Rectal smooth muscle tissue (tissue), 1 donor: ENCODE measurements around the gene C18orf63.

Source experiments
- H3K27ac ChIP-seq: one replicate; pipeline ENCODE4 v1.7.0; 2013; ENCODE audit warnings: low read depth, low read length, inconsistent platforms
- H3K27me3 ChIP-seq: one replicate; pipeline ENCODE4 v1.7.0; 2013; ENCODE audit warnings: low read length; ENCODE audit not compliant: control insufficient read depth, insufficient read depth
- H3K36me3 ChIP-seq: one replicate; pipeline ENCODE4 v1.7.0; 2013; ENCODE audit warnings: low read length; ENCODE audit not compliant: control insufficient read depth, insufficient read depth
- H3K4me1 ChIP-seq: one replicate; pipeline ENCODE4 v1.7.0; 2013; ENCODE audit warnings: low read length; ENCODE audit not compliant: control insufficient read depth, insufficient read depth
- H3K4me3 ChIP-seq: one replicate; pipeline ENCODE4 v1.7.0; 2013; ENCODE audit warnings: low read length
- H3K9ac ChIP-seq: one replicate; pipeline ENCODE4 v1.7.0; 2013; ENCODE audit warnings: low read length

Gene C18orf63

DNA sequence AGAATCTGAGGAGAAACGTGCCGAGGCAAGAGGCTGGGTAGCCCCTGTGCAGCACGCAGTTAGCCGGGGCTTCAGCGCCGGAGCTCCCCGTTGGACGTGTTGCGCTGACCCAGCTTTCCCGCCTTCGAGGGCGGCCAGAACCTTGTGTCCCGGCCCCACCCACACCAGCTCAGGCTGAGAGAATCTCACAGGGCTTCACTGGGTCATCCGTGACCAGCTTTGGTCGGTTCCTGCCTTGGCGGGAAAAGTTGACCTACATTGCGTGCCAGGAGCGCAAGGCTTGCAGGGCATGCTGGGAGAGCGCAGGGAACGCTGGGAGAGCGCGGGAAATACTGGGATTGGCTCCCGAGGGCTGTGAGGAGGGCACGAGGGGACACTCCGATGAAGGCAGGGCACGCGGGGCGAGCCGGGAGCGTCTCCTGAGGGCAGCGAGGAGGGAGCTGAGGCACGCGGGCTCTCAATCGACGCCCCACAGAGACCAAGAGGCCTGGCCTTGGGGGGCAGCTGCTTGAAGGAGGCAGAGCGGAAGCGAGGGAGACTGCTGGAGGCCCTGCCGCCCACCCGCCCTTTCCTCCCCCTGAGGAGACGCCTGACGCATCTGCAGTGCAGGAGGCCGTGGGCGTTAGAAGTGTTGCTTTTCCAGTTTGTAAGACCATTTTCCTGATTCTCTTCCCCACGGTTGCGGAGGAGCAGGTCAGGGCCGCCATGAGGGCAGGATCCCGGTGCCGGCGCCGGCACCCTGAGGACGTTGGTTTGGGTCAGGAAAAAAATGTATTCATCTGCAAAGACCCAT is at the start of gene C18orf63:
C18orf63 (plus strand) TSS at position 376 of the 793 bp plus-strand sequence. CDS start 2,027 bp downstream, outside the sequence.
- Histone ChIP-seq H3K27me3 (no peaks in the 10 kb centered on the region), H3K4me1 (peaks cover 3% of the 10 kb centered on the region), H3K9ac (no peak within 1 kb of the TSS), H3K36me3 (no peaks in the 10 kb centered on the region), H3K4me3 (no peak within 1 kb of the TSS), H3K27ac (no peak within 1 kb of the TSS)

GRCh38 chr18:74266161-74266560 is 49.5 kb upstream of the C18orf63 start:
- no peak overlapping the region for H3K27ac ChIP-seq
- H3K27me3 ChIP-seq, result no peaks in the 10 kb centered on the region
- H3K36me3 ChIP-seq, result peaks cover 10% of the 10 kb centered on the region
- no peaks in the 10 kb centered on the region for H3K4me1 ChIP-seq
- H3K9ac ChIP-seq, result no peak overlapping the region
- no peak overlapping the region for H3K4me3 ChIP-seq

GRCh38 chr18:74268175-74268574 is 47.5 kb upstream of the C18orf63 start:
- Histone ChIP-seq H3K27me3 (no peaks in the 10 kb centered on the region), H3K4me3 (no peak overlapping the region), H3K36me3 (peaks cover 3% of the 10 kb centered on the region), H3K4me1 (no peaks in the 10 kb centered on the region), H3K9ac (no peak overlapping the region), H3K27ac (no peak overlapping the region)

GRCh38 chr18:74268933-74269620 is 46.6 kb upstream of the C18orf63 start:
- no peaks in the 10 kb centered on the region for H3K27me3 ChIP-seq
- no peak overlapping the region for H3K9ac ChIP-seq
- no peak overlapping the region for H3K27ac ChIP-seq
- no peaks in the 10 kb centered on the region for H3K4me1 ChIP-seq
- H3K4me3 ChIP-seq, result no peak overlapping the region
- peaks cover 3% of the 10 kb centered on the region for H3K36me3 ChIP-seq

DNA sequence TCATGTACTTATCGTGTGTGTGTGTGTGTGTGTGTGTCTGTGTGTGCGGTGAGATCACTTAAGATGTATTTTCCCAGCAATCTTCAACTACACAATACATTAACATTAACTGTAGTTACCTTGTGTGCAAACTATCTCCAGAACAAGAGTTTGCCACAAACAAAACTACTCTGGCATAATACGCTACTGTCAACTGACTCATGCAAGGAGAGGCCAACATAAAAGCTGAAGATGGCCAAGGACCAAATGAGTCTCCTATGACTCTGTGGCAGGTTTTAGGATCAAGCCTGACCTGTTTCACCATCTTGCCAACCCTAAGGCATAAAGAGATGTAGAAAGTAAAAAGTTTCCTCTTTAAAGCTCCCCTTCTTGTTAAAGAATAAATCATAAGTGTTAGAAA is 44.0 kb upstream of the C18orf63 start:
- Histone ChIP-seq H3K36me3 (no peaks in the 10 kb centered on the region), H3K9ac (no peak overlapping the region), H3K4me3 (no peak overlapping the region), H3K27me3 (no peaks in the 10 kb centered on the region), H3K27ac (no peak overlapping the region), H3K4me1 (peaks cover 3% of the 10 kb centered on the region)

DNA sequence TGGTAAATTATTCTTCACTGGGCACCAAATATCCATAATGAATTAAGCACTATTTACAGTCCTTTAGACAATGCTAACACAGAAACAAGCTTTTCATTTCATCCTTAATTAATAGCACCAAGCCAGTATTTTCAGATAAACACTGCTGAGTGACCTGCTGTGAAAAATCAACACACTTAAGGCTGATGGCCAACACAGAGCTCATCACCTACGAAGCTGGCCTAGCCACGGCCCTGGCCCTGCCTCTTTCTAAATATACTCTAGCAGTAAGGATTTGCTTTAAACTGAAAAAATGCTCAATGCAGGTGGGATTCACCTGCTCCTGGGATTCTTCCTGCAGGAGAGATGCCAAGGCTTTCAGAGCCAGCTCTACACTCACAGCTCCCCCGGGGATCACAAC is 42.2 kb upstream of the C18orf63 start:
- H3K27ac ChIP-seq, result no peak overlapping the region
- H3K9ac ChIP-seq, result no peak overlapping the region
- peaks cover 3% of the 10 kb centered on the region for H3K4me1 ChIP-seq
- H3K27me3 ChIP-seq, result no peaks in the 10 kb centered on the region
- no peaks in the 10 kb centered on the region for H3K36me3 ChIP-seq
- H3K4me3 ChIP-seq, result no peak overlapping the region

DNA sequence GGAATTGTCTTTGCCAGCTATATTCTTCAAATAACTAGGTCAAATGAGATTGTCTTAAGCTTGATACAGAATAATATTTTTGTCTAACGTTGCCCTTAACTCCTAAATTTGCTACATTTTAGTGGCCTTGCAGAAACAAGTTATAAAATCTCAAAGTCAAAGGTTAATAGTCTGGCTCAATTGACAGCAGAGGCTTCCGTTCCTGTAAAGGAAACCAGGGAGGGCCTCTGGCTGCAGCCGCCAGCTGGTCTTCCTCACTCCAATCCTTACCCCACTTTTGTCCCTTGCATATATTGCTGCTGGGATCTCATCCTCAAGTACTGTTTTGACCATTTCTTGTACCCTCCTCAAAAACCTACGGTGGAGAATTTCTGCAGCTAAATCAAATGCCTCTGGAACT is 40.9 kb upstream of the C18orf63 start:
- Histone ChIP-seq H3K27ac (no peak overlapping the region), H3K4me1 (peaks cover 3% of the 10 kb centered on the region), H3K4me3 (no peak overlapping the region), H3K27me3 (no peaks in the 10 kb centered on the region), H3K36me3 (no peaks in the 10 kb centered on the region), H3K9ac (no peak overlapping the region)

GRCh38 chr18:74275736-74276135 is 39.9 kb upstream of the C18orf63 start:
- no peaks in the 10 kb centered on the region for H3K36me3 ChIP-seq
- peaks cover 3% of the 10 kb centered on the region for H3K4me1 ChIP-seq
- H3K27me3 ChIP-seq, result no peaks in the 10 kb centered on the region
- H3K27ac ChIP-seq, result no peak overlapping the region
- H3K9ac ChIP-seq, result no peak overlapping the region
- H3K4me3 ChIP-seq, result no peak overlapping the region

DNA sequence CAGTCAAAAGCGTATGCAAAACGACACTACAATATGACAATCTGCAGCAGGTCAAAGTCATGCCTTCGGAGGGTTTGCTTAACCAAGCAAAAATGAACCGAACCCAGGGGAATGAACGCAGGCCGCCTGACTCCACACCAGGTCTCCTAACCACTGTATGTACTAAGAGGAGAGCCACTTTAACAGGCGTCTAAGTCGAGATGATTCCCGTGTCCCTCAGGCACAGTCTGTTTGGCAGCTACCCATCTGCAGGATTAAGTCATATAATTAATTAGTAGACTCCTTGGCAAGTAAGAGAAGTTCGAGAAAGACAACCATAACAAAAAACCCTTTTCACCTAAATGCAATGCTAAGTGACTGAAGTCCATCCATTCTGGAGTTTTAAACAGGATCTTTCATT is 39.0 kb upstream of the C18orf63 start:
- no peaks in the 10 kb centered on the region for H3K36me3 ChIP-seq
- H3K27me3 ChIP-seq, result no peaks in the 10 kb centered on the region
- H3K9ac ChIP-seq, result no peak overlapping the region
- H3K27ac ChIP-seq, result no peak overlapping the region
- no peak overlapping the region for H3K4me3 ChIP-seq
- H3K4me1 ChIP-seq, result peaks cover 9% of the 10 kb centered on the region

DNA sequence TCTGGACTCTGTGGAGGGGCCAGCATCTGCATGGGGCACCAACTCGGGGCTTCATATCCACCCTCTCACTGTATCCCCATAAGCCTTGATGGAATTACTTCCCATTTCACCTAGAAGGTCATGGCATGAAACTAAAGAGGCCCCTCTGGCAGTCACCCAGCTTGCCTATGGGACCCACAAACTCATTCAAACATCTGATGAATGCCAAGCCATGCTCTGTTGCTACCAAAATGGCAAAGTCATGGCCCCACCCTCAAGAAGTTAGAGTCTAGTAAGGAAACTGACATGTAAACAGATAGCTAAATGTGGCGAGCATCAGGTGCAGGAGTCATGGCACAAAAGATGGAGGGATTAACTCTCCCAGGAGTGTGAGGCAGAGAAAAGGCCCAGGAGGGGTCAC is 38.3 kb upstream of the C18orf63 start:
- Histone ChIP-seq H3K4me1 (peaks cover 15% of the 10 kb centered on the region), H3K9ac (no peak overlapping the region), H3K36me3 (no peaks in the 10 kb centered on the region), H3K4me3 (no peak overlapping the region), H3K27ac (no peak overlapping the region), H3K27me3 (no peaks in the 10 kb centered on the region)

DNA sequence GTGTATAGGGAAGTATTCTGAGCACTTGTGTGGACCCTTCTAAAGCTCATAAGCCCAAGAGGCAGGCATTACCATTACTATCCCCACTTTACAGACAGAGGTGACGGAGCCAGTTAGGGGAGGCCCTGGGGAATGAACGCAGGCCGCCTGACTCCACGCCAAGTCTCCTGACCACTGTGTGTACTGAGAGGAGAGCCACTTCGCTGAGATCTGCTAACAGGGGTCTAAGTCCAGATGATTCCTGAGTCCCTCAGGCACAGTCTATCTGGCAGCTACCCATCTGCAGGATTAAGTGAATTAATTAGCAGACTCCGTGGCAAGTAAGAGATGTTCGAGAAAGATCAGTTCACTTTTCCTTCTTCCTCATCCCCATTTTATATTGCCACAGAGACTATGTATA is 37.6 kb upstream of the C18orf63 start:
- Histone ChIP-seq H3K4me1 (peaks cover 22% of the 10 kb centered on the region), H3K27ac (no peak overlapping the region), H3K36me3 (no peaks in the 10 kb centered on the region), H3K9ac (no peak overlapping the region), H3K27me3 (no peaks in the 10 kb centered on the region), H3K4me3 (no peak overlapping the region)

DNA sequence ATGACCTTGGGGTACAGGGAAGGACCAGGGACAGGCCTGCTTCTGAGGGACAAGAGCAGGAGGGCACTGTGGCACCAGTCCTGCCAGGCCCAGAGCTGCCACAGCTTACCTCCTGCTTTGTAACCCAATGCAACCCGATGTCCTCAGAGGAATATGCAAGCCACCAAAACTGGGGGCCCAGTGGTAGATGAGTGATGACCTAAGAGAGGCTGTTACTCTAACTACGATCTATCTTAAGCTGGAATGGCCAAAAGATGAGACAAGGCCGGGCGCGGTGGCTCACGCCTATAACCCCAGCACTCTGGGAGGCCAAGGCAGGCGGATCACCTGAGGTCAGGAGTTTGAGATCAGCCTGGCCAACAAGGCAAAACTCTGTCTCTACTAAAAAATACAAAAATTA is 36.7 kb upstream of the C18orf63 start:
- Histone ChIP-seq H3K36me3 (no peaks in the 10 kb centered on the region), H3K27ac (no peak overlapping the region), H3K27me3 (no peaks in the 10 kb centered on the region), H3K4me3 (no peak overlapping the region), H3K4me1 (peaks cover 28% of the 10 kb centered on the region), H3K9ac (no peak overlapping the region)
